Measurements from ENCODE around the gene TGFBR3. TPM values are rescaled to one million over a fixed set of nuclear protein-coding genes. Genes with fewer than 3 reads are reported as not detected.
"Not testable (repeated sequence)": the region's sequence is repeated elsewhere in the genome, so short reads cannot be mapped to it uniquely, and the experiment has no call there.

Gene TGFBR3
- total and polyA plus RNA-seq, 5 donors from 2014 or later: 15.8 to 47.5 (median 20.0) TPM

GRCh38 chr1:91836331-91837040 lies 49.5 kb downstream of the TGFBR3 start:
- H3K27me3 ChIP-seq (ENCODE audit: control insufficient read depth, insufficient read depth, low read length): no peaks in the 10 kb centered on the region
- DNase-seq (no peak), ATAC-seq (ENCODE audit: low read depth in 2 of 2) (no peak)
- Mint-ChIP-seq H3K4me3 (no peak overlapping the region), H3K27me3 (no peaks in the 10 kb centered on the region), H3K4me1 (peaks cover 0 to 11% (median 2%) of the 10 kb centered on the region in 4 donors), H3K9me3 (no peaks in the 10 kb centered on the region), H3K27ac (no peak overlapping the region), H3K36me3 (peaks cover 9% of the 10 kb centered on the region)
- H3K4me1 ChIP-seq (ENCODE audit: control insufficient read depth, insufficient read depth, low read length, poor library complexity, severe bottlenecking): no peaks in the 10 kb centered on the region
- H3K9me3 ChIP-seq (ENCODE audit: control insufficient read depth in 2 of 2, low read length in 2 of 2): no peaks in the 10 kb centered on the region
- H3K27ac ChIP-seq (ENCODE audit: insufficient read depth, low read length, poor library complexity, severe bottlenecking): no peak overlapping the region
- H3K36me3 ChIP-seq (ENCODE audit: control insufficient read depth, insufficient read depth, low read length): no peaks in the 10 kb centered on the region
- no peak overlapping the region for H3K4me3 ChIP-seq (ENCODE audit: low read depth, low read length)

- ATAC-seq (ENCODE audit: low read depth in 2 of 2): no peak
- Histone ChIP-seq H3K27me3 (ENCODE audit: control insufficient read depth, insufficient read depth, low read length) (no peaks in the 10 kb centered on the region), H3K27ac (ENCODE audit: insufficient read depth, low read length, poor library complexity, severe bottlenecking) (no peak overlapping the region), H3K36me3 (ENCODE audit: control insufficient read depth, insufficient read depth, low read length) (no peaks in the 10 kb centered on the region), H3K4me3 (ENCODE audit: low read depth, low read length) (no peak overlapping the region), H3K4me1 (ENCODE audit: control insufficient read depth, insufficient read depth, low read length, poor library complexity, severe bottlenecking) (no peaks in the 10 kb centered on the region), H3K9me3 (ENCODE audit: control insufficient read depth in 2 of 2, low read length in 2 of 2) (no peaks in the 10 kb centered on the region)
- Mint-ChIP-seq H3K4me1 (peaks cover 5 to 17% (median 11%) of the 10 kb centered on the region in 4 donors), H3K9me3 (no peaks in the 10 kb centered on the region), H3K4me3 (no peak overlapping the region), H3K36me3 (peaks cover 9% of the 10 kb centered on the region), H3K27ac (peak overlapping the region in 2 of 3 donors; percentile 11 to 17), H3K27me3 (no peaks in the 10 kb centered on the region)
- DNase-seq: no peak
These were observed 50.8 kb downstream of the TGFBR3 start for GRCh38 chr1:91835087-91835521.

GRCh38 chr1:91834549-91834948 lies 51.4 kb downstream of the TGFBR3 start:
- not testable (repeated sequence) for H3K4me1 ChIP-seq (ENCODE audit: control insufficient read depth, insufficient read depth, low read length, poor library complexity, severe bottlenecking); H3K27me3 Mint-ChIP-seq; H3K27me3 ChIP-seq (ENCODE audit: control insufficient read depth, insufficient read depth, low read length); H3K9me3 Mint-ChIP-seq; H3K27ac Mint-ChIP-seq; H3K4me3 ChIP-seq (ENCODE audit: low read depth, low read length); H3K4me3 Mint-ChIP-seq; ATAC-seq (ENCODE audit: low read depth in 2 of 2); H3K36me3 ChIP-seq (ENCODE audit: control insufficient read depth, insufficient read depth, low read length); H3K9me3 ChIP-seq (ENCODE audit: control insufficient read depth in 2 of 2, low read length in 2 of 2); H3K27ac ChIP-seq (ENCODE audit: insufficient read depth, low read length, poor library complexity, severe bottlenecking); H3K36me3 Mint-ChIP-seq; DNase-seq
- H3K4me1 Mint-ChIP-seq: peaks cover 5 to 21% (median 13%) of the 10 kb centered on the region in 4 donors

GRCh38 chr1:91833946-91834345 lies 52.0 kb downstream of the TGFBR3 start:
- ATAC-seq (ENCODE audit: low read depth in 2 of 2) (no peak), DNase-seq (no peak)
- Histone ChIP-seq H3K36me3 (ENCODE audit: control insufficient read depth, insufficient read depth, low read length) (no peaks in the 10 kb centered on the region), H3K4me1 (ENCODE audit: control insufficient read depth, insufficient read depth, low read length, poor library complexity, severe bottlenecking) (no peaks in the 10 kb centered on the region), H3K4me3 (ENCODE audit: low read depth, low read length) (no peak overlapping the region), H3K27me3 (ENCODE audit: control insufficient read depth, insufficient read depth, low read length) (no peaks in the 10 kb centered on the region), H3K27ac (ENCODE audit: insufficient read depth, low read length, poor library complexity, severe bottlenecking) (no peak overlapping the region), H3K9me3 (ENCODE audit: control insufficient read depth in 2 of 2, low read length in 2 of 2) (no peaks in the 10 kb centered on the region)
- Mint-ChIP-seq H3K27me3 (no peaks in the 10 kb centered on the region), H3K4me1 (peaks cover 5 to 23% (median 11%) of the 10 kb centered on the region in 4 donors), H3K9me3 (no peaks in the 10 kb centered on the region), H3K4me3 (no peak overlapping the region), H3K36me3 (peaks cover 4% of the 10 kb centered on the region), H3K27ac (peak overlapping the region in 1 of 3 donors; percentile 5)

- peak overlapping the region in 1 of 3 donors; percentile 18 for H3K27ac Mint-ChIP-seq
- H3K27ac ChIP-seq (ENCODE audit: insufficient read depth, low read length, poor library complexity, severe bottlenecking): no peak overlapping the region
- H3K27me3 Mint-ChIP-seq: no peaks in the 10 kb centered on the region
- no peak overlapping the region for H3K4me3 Mint-ChIP-seq
- no peaks in the 10 kb centered on the region for H3K36me3 ChIP-seq (ENCODE audit: control insufficient read depth, insufficient read depth, low read length)
- no peaks in the 10 kb centered on the region for H3K4me1 ChIP-seq (ENCODE audit: control insufficient read depth, insufficient read depth, low read length, poor library complexity, severe bottlenecking)
- ATAC-seq (ENCODE audit: low read depth in 2 of 2) (no peak), DNase-seq (no peak)
- H3K9me3 Mint-ChIP-seq: no peaks in the 10 kb centered on the region
- no peaks in the 10 kb centered on the region for H3K9me3 ChIP-seq (ENCODE audit: control insufficient read depth in 2 of 2, low read length in 2 of 2)
- no peak overlapping the region for H3K4me3 ChIP-seq (ENCODE audit: low read depth, low read length)
- H3K27me3 ChIP-seq (ENCODE audit: control insufficient read depth, insufficient read depth, low read length): no peaks in the 10 kb centered on the region
- peaks cover 5 to 23% (median 11%) of the 10 kb centered on the region in 4 donors for H3K4me1 Mint-ChIP-seq
- peaks cover 3% of the 10 kb centered on the region for H3K36me3 Mint-ChIP-seq
These were observed 54.6 kb downstream of the TGFBR3 start for GRCh38 chr1:91831132-91831930.

GRCh38 chr1:91830242-91831131 lies 55.5 kb downstream of the TGFBR3 start:
- Histone ChIP-seq H3K36me3 (ENCODE audit: control insufficient read depth, insufficient read depth, low read length) (no peaks in the 10 kb centered on the region), H3K27ac (ENCODE audit: insufficient read depth, low read length, poor library complexity, severe bottlenecking) (no peak overlapping the region), H3K9me3 (ENCODE audit: control insufficient read depth in 2 of 2, low read length in 2 of 2) (no peaks in the 10 kb centered on the region), H3K27me3 (ENCODE audit: control insufficient read depth, insufficient read depth, low read length) (no peaks in the 10 kb centered on the region), H3K4me3 (ENCODE audit: low read depth, low read length) (no peak overlapping the region), H3K4me1 (ENCODE audit: control insufficient read depth, insufficient read depth, low read length, poor library complexity, severe bottlenecking) (no peaks in the 10 kb centered on the region)
- Mint-ChIP-seq H3K4me1 (peaks cover 5 to 23% (median 11%) of the 10 kb centered on the region in 4 donors), H3K27ac (peak overlapping the region in 2 of 3 donors; percentile 18 to 23), H3K36me3 (peaks cover 3% of the 10 kb centered on the region), H3K4me3 (no peak overlapping the region), H3K27me3 (no peaks in the 10 kb centered on the region), H3K9me3 (no peaks in the 10 kb centered on the region)
- DNase-seq (no peak), ATAC-seq (ENCODE audit: low read depth in 2 of 2) (no peak)

GRCh38 chr1:91829293-91830153 lies 56.4 kb downstream of the TGFBR3 start:
- H3K4me3 Mint-ChIP-seq: no peak overlapping the region
- no peaks in the 10 kb centered on the region for H3K27me3 Mint-ChIP-seq
- Histone ChIP-seq H3K9me3 (ENCODE audit: control insufficient read depth in 2 of 2, low read length in 2 of 2) (no peaks in the 10 kb centered on the region), H3K4me3 (ENCODE audit: low read depth, low read length) (no peak overlapping the region), H3K27ac (ENCODE audit: insufficient read depth, low read length, poor library complexity, severe bottlenecking) (no peak overlapping the region), H3K36me3 (ENCODE audit: control insufficient read depth, insufficient read depth, low read length) (no peaks in the 10 kb centered on the region), H3K27me3 (ENCODE audit: control insufficient read depth, insufficient read depth, low read length) (no peaks in the 10 kb centered on the region), H3K4me1 (ENCODE audit: control insufficient read depth, insufficient read depth, low read length, poor library complexity, severe bottlenecking) (no peaks in the 10 kb centered on the region)
- H3K27ac Mint-ChIP-seq: peak overlapping the region in 1 of 3 donors; percentile 23
- DNase-seq (no peak), ATAC-seq (ENCODE audit: low read depth in 2 of 2) (no peak)
- peaks cover 5 to 24% (median 13%) of the 10 kb centered on the region in 4 donors for H3K4me1 Mint-ChIP-seq
- peaks cover 3% of the 10 kb centered on the region for H3K36me3 Mint-ChIP-seq
- no peaks in the 10 kb centered on the region for H3K9me3 Mint-ChIP-seq
